GM19240 (cell line): ENCODE results near the gene ITGAD.

Experiments
- DNase-seq: peaks from one replicate; pipeline ENCODE4 v3.0.0; 2011; ENCODE audit warnings: low spot score; ENCODE audit not compliant: insufficient read length

Gene ITGAD

DNA sequence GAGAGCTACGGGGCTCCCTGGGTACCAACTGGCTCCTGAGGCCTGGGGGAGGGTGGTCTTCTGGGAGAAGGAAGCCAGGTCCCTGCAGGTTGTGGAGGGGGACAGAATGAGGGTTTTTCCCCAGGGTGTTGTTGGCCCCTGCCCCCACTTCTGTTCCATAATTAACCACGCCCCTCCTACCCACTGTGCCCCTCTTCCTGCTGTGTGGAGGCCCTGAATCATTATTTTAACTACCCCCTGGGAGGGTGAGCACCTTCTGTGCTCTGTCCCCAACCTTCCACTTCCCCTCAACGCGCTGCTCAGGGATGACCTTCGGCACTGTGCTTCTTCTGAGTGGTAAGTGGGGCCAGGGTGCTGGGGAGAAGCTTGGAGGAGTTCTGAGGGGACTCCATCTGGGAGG, at the start of gene ITGAD:
ITGAD (plus strand) TSS at position 280 of the 400 bp plus-strand sequence; CDS start at position 306, 26 bp downstream.
- no peak for DNase-seq

DNA sequence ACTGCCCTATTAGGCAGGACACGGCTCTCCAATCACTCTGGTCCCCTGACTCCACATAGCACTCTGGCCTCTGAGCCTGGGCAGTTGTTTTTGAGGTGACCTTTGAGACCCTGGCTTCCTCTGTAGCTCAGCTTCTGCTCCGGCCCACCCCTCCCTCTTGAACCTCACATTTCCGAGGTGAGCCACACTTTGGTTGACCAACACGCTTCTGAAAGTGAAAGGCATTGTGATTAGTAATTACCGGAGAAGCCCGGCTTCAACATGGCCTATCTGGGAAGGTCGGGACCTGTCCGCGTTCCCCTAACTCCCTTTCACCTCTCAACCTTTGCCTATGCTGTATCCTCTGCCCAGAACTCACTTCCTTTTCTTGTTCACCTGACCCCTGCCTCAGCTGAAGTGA, 48.4 kb upstream of the ITGAD start:
- peak; percentile 40 for DNase-seq

DNA sequence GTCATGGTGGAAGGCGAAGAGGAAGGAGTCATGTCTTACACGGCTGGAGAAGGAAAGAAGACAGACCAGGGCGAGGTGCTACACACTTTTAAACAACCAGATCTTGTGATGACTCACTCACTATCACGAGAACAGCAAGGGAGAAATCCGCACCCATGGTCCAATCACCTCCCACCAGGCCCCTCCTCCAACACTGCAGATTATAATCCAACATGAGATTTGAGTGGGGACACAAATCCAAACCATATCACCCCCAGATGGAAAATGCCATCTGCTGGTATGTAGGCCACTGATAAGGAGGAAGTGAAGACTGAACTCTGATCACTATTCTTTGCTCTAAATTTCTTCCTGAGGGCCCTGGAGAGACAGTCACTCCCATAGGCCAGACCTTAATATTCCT, 45.7 kb upstream of the ITGAD start:
- no peak for DNase-seq

DNA sequence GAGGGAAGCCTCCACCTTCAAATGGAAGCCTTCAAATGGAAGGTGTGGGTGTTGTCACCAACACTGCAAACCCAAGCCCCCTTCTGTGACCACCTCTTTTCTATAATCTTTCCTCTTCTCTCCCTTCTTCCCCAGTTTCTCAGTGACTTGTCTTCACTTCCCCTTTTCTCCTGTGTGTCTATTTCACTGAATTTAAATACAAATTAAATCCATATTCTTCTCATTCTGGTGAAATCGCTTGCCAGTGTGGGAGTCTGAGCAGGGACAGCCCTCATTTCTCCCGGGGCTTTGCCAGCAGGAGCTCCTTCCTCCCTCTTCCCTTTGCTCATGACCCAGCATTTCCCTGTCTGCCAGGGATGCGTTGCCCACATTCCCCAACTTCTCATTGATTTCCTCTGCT, 44.6 kb upstream of the ITGAD start:
- no peak for DNase-seq

DNA sequence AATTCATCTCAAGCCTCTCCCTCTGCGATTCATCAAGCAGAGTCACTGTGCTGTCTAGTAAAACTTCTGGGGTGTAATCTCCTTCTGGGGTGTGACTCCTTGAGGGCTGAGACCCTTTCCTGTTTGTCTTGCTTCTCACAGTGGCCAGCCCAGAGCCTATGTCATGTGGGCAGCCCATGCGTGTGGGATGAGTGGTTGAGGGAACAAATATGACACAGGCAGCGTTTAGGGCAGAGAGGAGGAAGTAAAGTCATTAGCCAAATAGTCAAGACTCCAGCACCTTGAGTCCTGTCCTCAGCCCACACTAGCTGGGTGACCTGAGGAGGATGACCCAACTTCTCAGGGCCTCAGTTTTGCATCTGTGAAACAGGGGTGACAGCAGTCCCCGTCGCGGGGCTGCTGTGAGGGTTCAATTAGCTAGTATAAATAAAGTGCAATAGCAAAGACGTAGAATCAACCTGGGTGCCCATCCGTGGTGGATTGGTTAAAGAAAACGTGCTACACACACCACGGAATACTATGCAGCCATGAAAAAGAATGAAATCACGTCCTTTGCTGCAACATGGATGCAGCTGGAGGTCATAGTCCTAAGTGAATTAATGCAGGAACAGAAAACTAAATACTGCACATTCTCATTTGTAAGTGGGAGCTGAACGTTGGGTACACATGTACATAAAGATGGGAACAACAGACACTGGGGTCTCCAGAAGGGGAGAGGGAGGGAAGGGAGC, 42.7 kb upstream of the ITGAD start:
- no peak for DNase-seq

DNA sequence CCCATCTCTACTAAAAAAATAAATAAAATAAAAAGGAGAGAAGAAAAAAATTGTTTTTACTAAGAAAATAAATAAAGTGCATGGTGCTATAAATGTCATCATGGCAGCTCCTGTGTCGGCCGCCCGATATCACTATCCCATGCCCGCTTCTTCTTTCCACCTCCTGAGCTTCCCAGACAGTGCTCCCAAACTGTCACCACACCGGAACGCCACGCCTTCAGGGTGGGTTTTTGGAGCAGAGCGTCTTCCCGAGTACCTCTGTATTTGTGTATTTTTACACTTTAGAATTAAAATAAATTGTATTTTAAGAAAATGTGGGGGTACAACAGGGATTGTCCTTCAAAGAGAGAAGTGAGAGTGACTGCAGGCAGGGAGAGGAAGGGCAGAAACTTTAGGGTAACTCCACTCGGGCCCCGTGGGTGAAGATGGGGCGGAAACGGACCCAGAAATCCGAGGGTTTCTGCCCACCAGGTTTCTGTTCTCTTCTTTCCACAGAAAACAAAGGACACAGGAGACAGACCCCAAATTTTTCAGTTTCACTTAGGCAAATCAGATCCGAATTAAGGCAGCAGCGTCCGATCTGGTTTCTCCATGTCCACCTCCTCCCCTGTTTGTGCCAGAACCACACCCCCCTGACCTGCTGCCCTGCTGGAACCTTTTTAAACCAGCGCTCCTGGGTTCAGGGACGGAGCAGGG, 41.7 kb upstream of the ITGAD start:
- no peak for DNase-seq

DNA sequence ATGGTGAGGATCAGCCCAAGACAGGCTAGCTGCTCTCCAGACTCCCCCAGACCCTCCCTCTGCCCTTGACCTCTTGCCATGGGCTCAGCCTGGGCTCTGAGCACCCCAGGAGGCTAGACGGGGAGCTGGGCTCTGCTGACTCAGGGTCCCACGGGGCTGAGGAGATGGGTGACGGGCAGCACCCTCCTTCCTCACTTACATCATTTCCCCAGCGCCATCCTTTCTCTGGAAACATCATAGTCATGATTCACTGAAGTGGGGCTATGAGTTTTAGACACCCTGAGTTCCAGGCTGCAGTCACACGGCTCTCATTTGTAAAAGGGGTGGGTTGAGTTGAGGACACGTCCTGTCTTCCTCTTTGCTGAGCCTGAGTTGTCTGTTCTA, 41.2 kb upstream of the ITGAD start:
- DNase-seq, result no peak

DNA sequence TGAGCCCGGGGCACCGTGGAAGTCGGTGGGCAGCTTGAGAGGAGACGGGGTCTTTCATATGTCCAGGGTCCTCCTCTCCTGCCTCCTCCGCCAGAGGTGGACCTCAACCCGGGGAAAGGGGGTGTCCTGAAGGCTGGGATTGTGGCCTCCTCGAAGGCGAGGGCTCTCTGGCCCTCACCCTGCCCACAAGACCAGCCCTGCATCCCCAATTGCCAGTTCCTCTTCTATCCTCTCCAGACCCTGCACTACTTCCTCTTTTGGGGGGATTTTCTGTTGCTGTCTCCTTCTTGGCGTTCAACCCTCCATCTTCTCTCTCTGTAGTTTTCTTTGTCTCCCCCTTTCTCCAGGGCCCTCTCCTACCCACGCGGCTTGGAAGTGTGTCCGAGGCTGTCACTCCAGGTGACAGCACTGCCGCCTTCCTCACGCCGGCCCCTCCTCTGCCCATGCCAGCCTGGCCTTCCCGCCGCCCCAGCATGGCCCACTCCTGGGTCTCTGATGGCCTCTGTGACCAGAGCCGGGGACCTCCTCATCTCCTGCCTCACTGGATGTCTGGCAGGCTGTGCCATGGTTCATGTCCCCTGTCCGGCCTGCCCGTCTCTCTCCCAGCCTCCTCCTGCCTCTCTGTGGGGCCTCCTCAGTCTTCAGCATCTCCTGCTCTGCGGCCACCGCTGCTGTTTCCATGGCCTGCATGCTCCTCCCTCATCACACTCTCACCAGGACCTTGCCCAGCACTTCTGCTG, 40.6 kb upstream of the ITGAD start:
- no peak for DNase-seq

DNA sequence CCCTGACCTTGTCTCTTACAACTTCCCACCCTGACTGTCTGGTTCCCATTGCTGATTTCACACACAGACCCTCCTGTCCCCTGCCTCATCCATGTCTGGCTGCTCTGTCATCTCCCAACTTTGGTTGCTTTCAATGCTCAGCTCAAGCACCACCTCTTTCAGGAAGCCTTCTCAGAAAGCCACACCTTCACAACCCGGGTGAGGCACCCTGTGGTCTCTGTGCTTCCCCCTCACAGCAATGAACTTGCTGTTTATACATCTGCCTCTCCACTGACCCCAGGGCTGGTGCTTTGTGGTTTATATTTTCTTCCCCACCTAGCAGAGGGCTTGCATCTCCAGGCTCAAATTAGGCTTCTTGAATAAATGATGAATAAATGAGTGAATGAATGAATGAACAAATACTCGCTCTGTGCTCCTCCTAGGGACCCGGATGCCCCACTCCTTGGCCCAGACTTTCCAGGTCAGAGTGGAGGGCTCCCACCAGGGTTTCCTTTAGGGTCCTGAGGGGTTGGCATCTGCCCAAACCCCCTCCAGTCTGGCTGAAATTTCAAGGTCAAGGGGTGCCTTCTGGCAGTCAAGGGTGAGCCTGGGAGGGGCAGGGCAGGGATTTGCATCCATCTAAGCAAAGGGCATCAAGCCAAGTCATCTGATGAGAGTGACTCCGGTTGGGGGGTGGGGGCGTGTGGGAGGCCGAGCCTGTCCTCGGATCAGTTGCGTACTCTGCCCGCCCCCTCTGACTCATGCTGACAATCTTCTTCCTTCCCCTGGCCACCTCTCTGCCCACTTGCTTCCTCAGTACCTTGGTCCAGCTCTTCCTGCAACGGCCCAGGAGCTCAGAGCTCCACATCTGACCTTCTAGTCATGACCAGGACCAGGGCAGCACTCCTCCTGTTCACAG, 38.5 kb upstream of the ITGAD start, which contains the start of gene ITGAX:
ITGAX (plus strand) TSS at position 783 of the 898 bp plus-strand sequence; CDS start at position 862, 79 bp downstream.
- DNase-seq, result peak; percentile 64

DNA sequence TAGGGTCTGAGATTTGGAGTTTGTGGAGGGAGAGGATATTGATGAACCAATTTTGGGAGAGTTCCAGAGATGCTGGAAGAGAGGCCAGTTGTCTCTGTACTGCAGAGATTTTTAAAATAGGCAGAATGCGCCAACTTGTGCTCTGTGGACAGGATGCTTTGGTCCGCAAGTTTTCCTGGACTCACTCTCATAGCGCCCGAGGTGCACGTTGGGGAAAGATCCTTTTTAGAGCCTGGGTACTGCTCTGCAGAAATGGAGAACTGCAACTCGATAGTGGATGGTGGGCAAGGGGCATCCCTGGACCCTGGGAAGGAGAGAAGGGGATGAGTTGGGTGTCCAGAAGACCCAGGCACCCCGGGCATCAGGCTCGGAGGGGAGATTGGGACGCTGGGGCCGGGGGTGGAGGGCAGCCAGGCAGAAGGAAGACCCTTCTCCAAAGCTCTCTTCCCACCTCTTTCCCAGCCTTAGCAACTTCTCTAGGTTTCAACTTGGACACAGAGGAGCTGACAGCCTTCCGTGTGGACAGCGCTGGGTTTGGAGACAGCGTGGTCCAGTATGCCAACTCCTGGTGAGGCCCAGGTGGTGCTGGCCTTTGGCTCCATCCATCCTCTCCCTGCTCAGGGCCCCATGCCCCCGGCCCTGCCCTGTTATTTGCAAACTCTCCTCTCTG, 37.6 kb upstream of the ITGAD start:
- no peak for DNase-seq

DNA sequence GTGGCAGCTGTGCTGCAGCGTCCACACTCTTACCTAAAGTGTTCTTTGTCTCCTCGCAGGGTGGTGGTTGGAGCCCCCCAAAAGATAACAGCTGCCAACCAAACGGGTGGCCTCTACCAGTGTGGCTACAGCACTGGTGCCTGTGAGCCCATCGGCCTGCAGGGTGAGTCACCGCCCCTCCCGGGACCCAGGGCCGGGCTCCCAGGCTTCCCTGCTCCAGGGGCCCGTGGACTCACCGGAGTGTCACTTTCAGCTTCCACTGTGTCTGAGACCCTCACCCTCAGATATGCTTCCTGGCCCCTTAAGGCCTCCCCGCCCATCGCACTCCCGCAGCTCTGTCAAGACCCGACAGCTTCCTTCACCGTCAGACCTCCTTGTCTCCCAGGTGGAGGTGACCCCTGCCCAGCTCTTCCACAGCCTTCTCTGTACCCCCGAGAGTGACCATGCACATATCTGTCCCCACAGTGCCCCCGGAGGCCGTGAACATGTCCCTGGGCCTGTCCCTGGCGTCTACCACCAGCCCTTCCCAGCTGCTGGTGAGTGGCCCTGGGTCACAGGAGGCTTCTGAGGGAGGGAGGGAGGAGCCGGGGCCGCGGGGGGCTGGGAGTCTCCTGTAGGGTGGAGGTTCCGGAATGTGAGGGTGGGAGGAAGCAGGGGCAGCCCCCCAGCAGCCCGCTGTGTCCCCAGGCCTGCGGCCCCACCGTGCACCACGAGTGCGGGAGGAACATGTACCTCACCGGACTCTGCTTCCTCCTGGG, 36.4 kb upstream of the ITGAD start:
- no peak for DNase-seq

DNA sequence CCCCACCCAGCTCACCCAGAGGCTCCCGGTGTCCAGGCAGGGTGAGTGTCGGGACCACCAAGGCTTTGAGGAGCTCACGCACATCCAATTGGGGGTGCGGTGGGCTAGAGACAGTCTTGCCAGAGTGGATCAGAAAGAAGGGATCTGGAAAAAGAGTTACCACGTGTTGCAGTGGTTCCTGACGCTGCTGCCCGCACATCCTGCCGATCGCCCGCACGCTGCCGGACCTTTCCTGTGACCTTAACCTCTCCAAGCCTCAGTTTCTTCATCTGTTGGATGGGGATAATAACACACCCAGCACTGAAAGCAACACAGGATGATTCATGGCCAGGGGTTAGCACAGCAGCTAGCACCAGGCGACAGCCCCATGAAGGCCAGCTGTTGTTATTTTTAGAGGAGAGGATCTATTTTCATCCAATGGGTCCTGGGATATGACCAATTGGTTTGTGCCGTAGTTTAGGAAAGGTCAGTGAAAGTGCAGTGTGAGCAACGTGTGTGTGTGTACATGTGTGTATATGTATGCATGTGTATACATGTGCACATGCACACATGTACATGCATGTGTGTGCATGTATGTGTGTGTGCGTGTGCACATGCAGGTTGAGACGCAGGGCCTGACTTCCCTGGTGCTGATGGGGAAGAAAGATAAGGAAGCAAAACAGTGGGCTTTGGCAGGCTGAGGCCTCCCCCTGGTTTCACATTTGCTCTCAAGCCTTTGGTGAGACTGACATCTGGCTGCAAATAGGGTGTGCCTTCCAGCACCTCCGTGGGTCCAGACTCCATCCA, 35.6 kb upstream of the ITGAD start:
- DNase-seq, result no peak

DNA sequence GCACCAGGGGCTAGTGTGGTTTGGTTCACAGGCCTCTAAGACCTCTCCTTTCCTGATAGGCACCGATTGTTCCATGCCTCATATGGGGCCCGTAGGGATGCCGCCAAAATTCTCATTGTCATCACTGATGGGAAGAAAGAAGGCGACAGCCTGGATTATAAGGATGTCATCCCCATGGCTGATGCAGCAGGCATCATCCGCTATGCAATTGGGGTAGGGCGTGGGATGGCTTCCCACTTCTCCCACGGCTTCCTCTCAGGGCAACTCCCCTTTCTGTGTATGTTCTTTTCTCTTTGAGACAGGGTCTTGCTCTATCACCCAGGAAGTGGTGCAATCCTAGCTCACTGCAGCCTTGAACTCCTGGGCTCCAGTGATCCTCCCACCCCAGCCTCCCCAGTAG, 32.9 kb upstream of the ITGAD start:
- no peak for DNase-seq

DNA sequence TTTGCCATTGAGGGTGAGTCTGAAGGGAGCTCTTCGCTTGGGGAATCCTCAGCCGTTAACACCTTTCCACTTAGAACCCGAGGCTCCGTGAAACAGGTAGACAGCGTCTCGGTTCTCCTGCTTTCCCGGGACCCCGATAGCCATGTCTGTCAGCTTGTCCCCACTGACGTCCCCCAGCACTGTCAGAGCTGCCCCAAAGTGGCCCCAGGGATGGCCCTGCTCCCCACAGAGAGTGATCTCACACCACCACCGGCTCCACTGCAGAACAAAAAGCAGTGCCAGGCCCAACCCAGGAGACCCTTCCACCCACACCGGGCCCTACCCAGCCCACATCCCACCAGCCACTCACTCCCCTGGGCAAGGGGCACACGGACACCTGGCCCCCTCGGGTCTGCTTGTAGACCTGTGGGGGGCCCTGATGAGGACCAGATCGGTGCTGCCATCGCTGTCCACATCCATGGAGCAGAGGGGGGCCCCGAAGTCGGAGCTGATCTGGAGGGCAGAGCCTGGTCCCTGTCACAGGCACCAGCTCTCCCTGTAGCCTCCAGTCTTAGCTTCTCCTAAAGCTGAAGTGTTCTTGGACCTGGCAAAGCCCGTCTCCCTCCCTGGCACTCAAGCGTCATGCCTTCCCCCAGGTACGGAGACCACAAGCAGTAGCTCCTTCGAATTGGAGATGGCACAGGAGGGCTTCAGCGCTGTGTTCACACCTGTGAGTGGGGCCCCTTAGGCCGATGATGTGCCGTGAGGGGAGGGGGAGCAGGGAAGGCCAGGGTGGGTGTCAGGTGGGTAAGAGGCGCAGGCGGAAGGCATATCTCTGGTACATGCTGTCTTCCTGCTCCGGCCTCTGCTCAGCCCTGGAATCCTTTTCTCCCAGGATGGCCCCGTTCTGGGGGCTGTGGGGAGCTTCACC, 31.7 kb upstream of the ITGAD start:
- DNase-seq, result no peak

DNA sequence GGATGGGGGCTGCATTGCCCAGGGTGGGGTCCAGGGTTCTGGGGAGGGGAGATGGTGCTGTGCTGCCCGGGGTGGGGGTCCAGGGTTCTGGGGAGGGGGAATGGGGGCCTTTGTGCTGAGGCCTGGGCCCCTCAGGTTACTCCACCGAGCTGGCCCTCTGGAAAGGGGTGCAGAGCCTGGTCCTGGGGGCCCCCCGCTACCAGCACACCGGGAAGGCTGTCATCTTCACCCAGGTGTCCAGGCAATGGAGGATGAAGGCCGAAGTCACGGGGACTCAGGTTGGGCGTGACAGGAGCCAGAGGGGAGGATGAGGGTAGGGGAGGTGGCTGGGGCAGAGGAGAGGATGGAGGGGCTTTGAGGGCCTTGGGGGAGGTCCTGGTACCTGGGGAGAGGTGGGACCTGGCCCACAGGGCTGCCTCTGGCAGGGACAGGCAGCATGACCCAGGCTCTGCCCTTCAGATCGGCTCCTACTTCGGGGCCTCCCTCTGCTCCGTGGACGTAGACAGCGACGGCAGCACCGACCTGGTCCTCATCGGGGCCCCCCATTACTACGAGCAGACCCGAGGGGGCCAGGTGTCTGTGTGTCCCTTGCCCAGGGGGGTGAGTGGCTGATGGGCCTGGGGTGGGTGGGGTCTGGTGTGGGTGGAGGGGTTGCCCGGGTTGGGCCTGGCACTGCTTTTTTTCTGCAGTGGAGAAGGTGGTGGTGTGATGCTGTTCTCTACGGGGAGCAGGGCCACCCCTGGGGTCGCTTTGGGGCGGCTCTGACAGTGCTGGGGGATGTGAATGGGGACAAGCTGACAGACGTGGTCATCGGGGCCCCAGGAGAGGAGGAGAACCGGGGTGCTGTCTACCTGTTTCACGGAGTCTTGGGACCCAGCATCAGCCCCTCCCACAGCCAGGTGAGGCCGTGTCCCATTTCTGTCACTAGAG, 30.4 kb upstream of the ITGAD start:
- DNase-seq, result no peak

DNA sequence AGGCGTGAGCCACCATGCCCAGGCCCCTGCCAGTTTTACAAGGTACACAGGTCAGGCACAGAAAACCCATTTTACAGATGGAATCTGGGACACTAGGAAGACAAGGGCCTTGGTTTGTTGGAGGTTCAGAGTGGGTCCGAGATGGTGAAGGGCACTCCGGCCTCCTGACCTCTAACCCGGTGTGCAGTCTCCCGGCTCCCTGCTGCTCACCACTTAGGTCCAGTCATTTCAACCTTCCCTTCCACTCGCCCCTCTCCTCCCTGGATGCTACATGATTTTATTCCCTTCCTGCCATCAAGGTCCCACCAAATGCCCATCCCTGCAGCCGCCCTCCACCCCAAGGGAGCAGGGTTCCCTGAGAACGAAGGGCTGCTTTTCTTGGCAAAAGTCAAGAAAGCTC, 29.4 kb upstream of the ITGAD start:
- DNase-seq, result no peak

DNA sequence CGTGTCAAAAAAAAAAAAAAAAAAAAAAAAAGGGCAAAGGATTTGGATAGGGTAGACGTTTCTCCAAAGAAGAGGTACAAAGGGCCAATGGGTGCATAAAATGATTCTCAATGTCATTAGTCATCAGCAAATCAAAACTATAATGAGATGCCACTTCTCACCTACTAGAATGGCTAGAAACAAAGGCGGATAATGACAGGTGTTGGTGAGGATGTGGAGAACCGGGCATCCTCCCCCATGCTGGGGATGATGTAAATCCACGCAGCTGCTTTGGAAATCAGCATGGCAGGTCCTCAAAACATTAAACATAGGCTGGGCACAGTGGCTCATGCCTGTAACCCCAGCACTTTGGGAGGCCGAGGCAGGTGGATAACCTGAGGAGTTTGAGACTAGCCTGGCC, 28.7 kb upstream of the ITGAD start:
- DNase-seq, result no peak
